SK-N-SH treated with all-trans-retinoic acid at 6 μM for 48 hours (cell line): ENCODE measurements around the gene UBE2L3.

ENCODE experiments used
- CSDC2 ChIP-seq: fragments of 250-450 bp; sonication (Bioruptor Pico); IDR thresholded peaks from 2 replicates; pipeline ENCODE4 v1.5.0; 2020; ENCODE audit warnings: mild to moderate bottlenecking, moderate library complexity
- PATZ1 ChIP-seq: fragments of 250-450 bp; sonication (Bioruptor Pico); IDR thresholded peaks from 2 replicates; pipeline ENCODE4 v1.8.0; 2020; ENCODE audit warnings: mild to moderate bottlenecking, moderate library complexity, borderline replicate concordance
- POU6F1 ChIP-seq: fragments of 250-450 bp; sonication (Bioruptor Pico); IDR thresholded peaks from 2 replicates; pipeline ENCODE4 v1.8.0; 2021; ENCODE audit warnings: low read depth, mild to moderate bottlenecking, moderate library complexity, borderline replicate concordance
- RARB ChIP-seq: fragments of 250-450 bp; sonication (Bioruptor Pico); IDR thresholded peaks from 2 replicates; pipeline ENCODE4 v1.8.0; 2021; ENCODE audit warnings: mild to moderate bottlenecking, moderate library complexity
- SNAI2 ChIP-seq: fragments of 250-450 bp; sonication (Bioruptor Pico); IDR thresholded peaks from 2 replicates; pipeline ENCODE4 v1.5.0; 2020; ENCODE audit warnings: mild to moderate bottlenecking, moderate library complexity
- ZC3H10 ChIP-seq: fragments of 250-450 bp; sonication (Bioruptor Pico); IDR thresholded peaks from 2 replicates; pipeline ENCODE4 v1.5.1; 2021; ENCODE audit warnings: mild to moderate bottlenecking, moderate library complexity
- ZFP3 ChIP-seq: fragments of 250-450 bp; sonication (Bioruptor Pico); IDR thresholded peaks from 2 replicates; pipeline ENCODE4 v1.5.0; 2020; ENCODE audit warnings: mild to moderate bottlenecking, moderate library complexity
- ZNF70 ChIP-seq: fragments of 450-650 bp; formaldehyde crosslinking; IDR thresholded peaks from 2 replicates; pipeline ENCODE4 v1.5.0; 2020; ENCODE audit warnings: mild to moderate bottlenecking, moderate library complexity
- ZNF8 ChIP-seq: fragments of 450-650 bp; formaldehyde crosslinking; IDR thresholded peaks from 2 replicates; pipeline ENCODE4 v1.5.0; 2020; ENCODE audit warnings: mild to moderate bottlenecking, moderate library complexity
- TF ChIP-seq, protein P1 (sequence below): fragments of 250-450 bp; sonication (Bioruptor Pico); IDR thresholded peaks from 2 replicates; pipeline ENCODE4 v1.5.1; 2021; ENCODE audit warnings: mild to moderate bottlenecking, moderate library complexity
- TF ChIP-seq, protein P2 (sequence below): fragments of 250-450 bp; sonication (Bioruptor Pico); IDR thresholded peaks from 2 replicates; pipeline ENCODE4 v1.5.1; 2020; ENCODE audit warnings: low read depth, mild to moderate bottlenecking, moderate library complexity

GRCh38 chr22:21573293-21573734 lies 5.8 kb downstream of the UBE2L3 start:
- TF ChIP-seq ZNF8 (CRISPR knock-in tag) (no peak), POU6F1 (no peak), SNAI2 (CRISPR knock-in tag) (no peak), RARB (CRISPR knock-in tag) (no peak), ZNF70 (CRISPR knock-in tag) (no peak), ZFP3 (CRISPR knock-in tag) (no peak), PATZ1 (CRISPR knock-in tag) (no peak), CSDC2 (CRISPR knock-in tag) (no peak), ZC3H10 (CRISPR knock-in tag) (no peak)
- TF ChIP-seq, protein P1, sequence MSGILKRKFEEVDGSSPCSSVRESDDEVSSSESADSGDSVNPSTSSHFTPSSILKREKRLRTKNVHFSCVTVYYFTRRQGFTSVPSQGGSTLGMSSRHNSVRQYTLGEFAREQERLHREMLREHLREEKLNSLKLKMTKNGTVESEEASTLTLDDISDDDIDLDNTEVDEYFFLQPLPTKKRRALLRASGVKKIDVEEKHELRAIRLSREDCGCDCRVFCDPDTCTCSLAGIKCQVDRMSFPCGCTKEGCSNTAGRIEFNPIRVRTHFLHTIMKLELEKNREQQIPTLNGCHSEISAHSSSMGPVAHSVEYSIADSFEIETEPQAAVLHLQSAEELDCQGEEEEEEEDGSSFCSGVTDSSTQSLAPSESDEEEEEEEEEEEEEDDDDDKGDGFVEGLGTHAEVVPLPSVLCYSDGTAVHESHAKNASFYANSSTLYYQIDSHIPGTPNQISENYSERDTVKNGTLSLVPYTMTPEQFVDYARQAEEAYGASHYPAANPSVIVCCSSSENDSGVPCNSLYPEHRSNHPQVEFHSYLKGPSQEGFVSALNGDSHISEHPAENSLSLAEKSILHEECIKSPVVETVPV (CRISPR knock-in tag): no peak
- TF ChIP-seq, protein P2, sequence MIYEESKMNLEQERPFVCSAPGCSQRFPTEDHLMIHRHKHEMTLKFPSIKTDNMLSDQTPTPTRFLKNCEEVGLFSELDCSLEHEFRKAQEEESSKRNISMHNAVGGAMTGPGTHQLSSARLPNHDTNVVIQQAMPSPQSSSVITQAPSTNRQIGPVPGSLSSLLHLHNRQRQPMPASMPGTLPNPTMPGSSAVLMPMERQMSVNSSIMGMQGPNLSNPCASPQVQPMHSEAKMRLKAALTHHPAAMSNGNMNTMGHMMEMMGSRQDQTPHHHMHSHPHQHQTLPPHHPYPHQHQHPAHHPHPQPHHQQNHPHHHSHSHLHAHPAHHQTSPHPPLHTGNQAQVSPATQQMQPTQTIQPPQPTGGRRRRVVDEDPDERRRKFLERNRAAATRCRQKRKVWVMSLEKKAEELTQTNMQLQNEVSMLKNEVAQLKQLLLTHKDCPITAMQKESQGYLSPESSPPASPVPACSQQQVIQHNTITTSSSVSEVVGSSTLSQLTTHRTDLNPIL (CRISPR knock-in tag): no peak
